ENCODE measurements around the gene JPH3. TPM values are rescaled to one million over a fixed set of nuclear protein-coding genes. Genes with fewer than 3 reads are reported as not detected.

JPH3 gene
- polyA plus RNA-seq, 1 experiment: not detected

- CTCF ChIA-PET: interaction anchor here (0.7 to 2.2 kb wide), 4 partner anchors 10 to 249 kb away, joined by 3 to 7 read pairs (median 5); no protein-coding TSS in a partner anchor
- POLR2A ChIA-PET: no interaction called here
- H3K27me3 ChIP-seq (ENCODE audit: control insufficient read depth, insufficient read depth, low read length): peaks cover 8% of the 10 kb centered on the region
- no peaks in the 10 kb centered on the region for H3K36me3 ChIP-seq (ENCODE audit: control insufficient read depth, insufficient read depth, low read length)
- DNase-seq (ENCODE audit: low read depth): no peak
- no peak overlapping the region for H3K4me3 ChIP-seq (ENCODE audit: low read depth, low read length)
- no peak for TF ChIP-seq CTCF (IDR thresholded peaks at IDR 0.05; ENCODE audit: insufficient read depth, low read depth, low read length)
Measured at GRCh38 chr16:87642491-87642890, 40.2 kb downstream of the JPH3 start.

GRCh38 chr16:87644186-87644585 lies 41.9 kb downstream of the JPH3 start:
- no peaks in the 10 kb centered on the region for H3K36me3 ChIP-seq (ENCODE audit: control insufficient read depth, insufficient read depth, low read length)
- peaks cover 8% of the 10 kb centered on the region for H3K27me3 ChIP-seq (ENCODE audit: control insufficient read depth, insufficient read depth, low read length)
- CTCF ChIA-PET: no interaction called here
- DNase-seq (ENCODE audit: low read depth): no peak
- POLR2A ChIA-PET: no interaction called here
- no peak for TF ChIP-seq CTCF (IDR thresholded peaks at IDR 0.05; ENCODE audit: insufficient read depth, low read depth, low read length)
- H3K4me3 ChIP-seq (ENCODE audit: low read depth, low read length): no peak overlapping the region

- H3K27me3 ChIP-seq (ENCODE audit: control insufficient read depth, insufficient read depth, low read length): peaks cover 8% of the 10 kb centered on the region
- no peaks in the 10 kb centered on the region for H3K36me3 ChIP-seq (ENCODE audit: control insufficient read depth, insufficient read depth, low read length)
- CTCF ChIA-PET: no interaction called here
- POLR2A ChIA-PET: no interaction called here
- no peak overlapping the region for H3K4me3 ChIP-seq (ENCODE audit: low read depth, low read length)
- DNase-seq (ENCODE audit: low read depth): no peak
- TF ChIP-seq CTCF (IDR thresholded peaks at IDR 0.05; ENCODE audit: insufficient read depth, low read depth, low read length): no peak
Measured at GRCh38 chr16:87644596-87644995, 42.3 kb downstream of the JPH3 start.

GRCh38 chr16:87645802-87646201 lies 43.5 kb downstream of the JPH3 start:
- Histone ChIP-seq H3K36me3 (ENCODE audit: control insufficient read depth, insufficient read depth, low read length) (no peaks in the 10 kb centered on the region), H3K27me3 (ENCODE audit: control insufficient read depth, insufficient read depth, low read length) (peaks cover 9% of the 10 kb centered on the region), H3K4me3 (ENCODE audit: low read depth, low read length) (no peak overlapping the region)
- POLR2A ChIA-PET: no interaction called here
- DNase-seq (ENCODE audit: low read depth): no peak
- CTCF ChIA-PET: interaction anchor here (3.7 kb wide), 1 partner anchor 10 kb away, joined by 18 read pairs; no protein-coding TSS in a partner anchor
- TF ChIP-seq CTCF (IDR thresholded peaks at IDR 0.05; ENCODE audit: insufficient read depth, low read depth, low read length): no peak

- DNase-seq (ENCODE audit: low read depth): no peak
- ChIA-PET POLR2A (no interaction called here), CTCF (interaction anchor here (3.7 kb wide), 1 partner anchor 11 kb away, joined by 18 read pairs; no protein-coding TSS in a partner anchor)
- TF ChIP-seq CTCF (IDR thresholded peaks at IDR 0.05; ENCODE audit: insufficient read depth, low read depth, low read length): no peak
- Histone ChIP-seq H3K36me3 (ENCODE audit: control insufficient read depth, insufficient read depth, low read length) (no peaks in the 10 kb centered on the region), H3K27me3 (ENCODE audit: control insufficient read depth, insufficient read depth, low read length) (peaks cover 7% of the 10 kb centered on the region), H3K4me3 (ENCODE audit: low read depth, low read length) (no peak overlapping the region)
Measured at GRCh38 chr16:87647431-87648185, 45.3 kb downstream of the JPH3 start.

Data from BJ (cell line).